OCI-LY3 (cell line): Measurements from ENCODE around the gene PPP6R3.

Experiments
- H2AFZ ChIP-seq: fragments of 200-600, 300-600 bp; shearing (Covaris generic); 2 replicates; pipeline ENCODE4 v1.6.0; 2014; ENCODE audit warnings: antibody characterized with exemption, low read depth, low read length
- H3K27ac ChIP-seq: fragments of 200-600, 300-600 bp; sonication (generic); 2 replicates; pipeline ENCODE4 v1.5.1; 2014; ENCODE audit warnings: mild to moderate bottlenecking, low read length, moderate library complexity, mixed read lengths
- H3K27me3 ChIP-seq: fragments of 200-600, 300-600 bp; sonication (generic); 2 replicates; pipeline ENCODE4 v1.6.1; 2014; ENCODE audit warnings: low read depth, low read length, mixed read lengths
- H3K36me3 ChIP-seq: fragments of 200-600, 300-600 bp; sonication (generic); replicated peaks from 2 replicates; pipeline ENCODE3; 2014; ENCODE audit warnings: low read depth, low read length, mixed read lengths
- H3K4me1 ChIP-seq: fragments of 300-600, 200-600 bp; sonication (generic); 2 replicates; pipeline ENCODE4 v1.6.1; 2014; ENCODE audit warnings: low read length, mixed read lengths
- H3K4me2 ChIP-seq: fragments of 200-600, 300-600 bp; sonication (generic); 2 replicates; pipeline ENCODE4 v1.6.1; 2014; ENCODE audit warnings: low read length, mixed read lengths
- H3K4me3 ChIP-seq: fragments of 300-600, 200-600 bp; sonication (generic); 2 replicates; pipeline ENCODE4 v1.5.1; 2014; ENCODE audit warnings: antibody characterized with exemption, mild to moderate bottlenecking, low read length, moderate library complexity
- H3K79me2 ChIP-seq: fragments of 300-600, 200-600 bp; shearing (Covaris generic); 2 replicates; pipeline ENCODE4 v1.6.1; 2014; ENCODE audit warnings: mild to moderate bottlenecking, low read length, mixed read lengths
- H3K9ac ChIP-seq: fragments of 300-600, 200-600 bp; shearing (Covaris generic); 2 replicates; pipeline ENCODE4 v1.6.0; 2014; ENCODE audit warnings: mild to moderate bottlenecking, low read length, moderate library complexity
- H3K9me3 ChIP-seq: fragments of 200-600, 300-600 bp; shearing (Covaris generic); 2 replicates; pipeline ENCODE4 v1.6.1; 2014; ENCODE audit warnings: low read length, mixed read lengths; ENCODE audit not compliant: insufficient read depth
- H4K20me1 ChIP-seq: fragments of 200-600, 300-600 bp; sonication (generic); 2 replicates; pipeline ENCODE4 v1.6.1; 2016; ENCODE audit warnings: low read length, mixed read lengths; ENCODE audit not compliant: insufficient read depth
- EZH2phosphoT487 ChIP-seq: fragments of 200-600 bp; shearing (Covaris generic); IDR thresholded peaks from 2 replicates; pipeline ENCODE4 v1.6.1; 2018; ENCODE audit warnings: antibody characterized with exemption, mixed run types, low read depth
- TF ChIP-seq, protein P1 (sequence below): fragments of 200-600, 300-600 bp; sonication (generic); IDR thresholded peaks from 2 replicates; pipeline ENCODE4 v1.5.1; 2014; ENCODE audit warnings: antibody characterized with exemption, low read length, low read depth

Gene PPP6R3

DNA sequence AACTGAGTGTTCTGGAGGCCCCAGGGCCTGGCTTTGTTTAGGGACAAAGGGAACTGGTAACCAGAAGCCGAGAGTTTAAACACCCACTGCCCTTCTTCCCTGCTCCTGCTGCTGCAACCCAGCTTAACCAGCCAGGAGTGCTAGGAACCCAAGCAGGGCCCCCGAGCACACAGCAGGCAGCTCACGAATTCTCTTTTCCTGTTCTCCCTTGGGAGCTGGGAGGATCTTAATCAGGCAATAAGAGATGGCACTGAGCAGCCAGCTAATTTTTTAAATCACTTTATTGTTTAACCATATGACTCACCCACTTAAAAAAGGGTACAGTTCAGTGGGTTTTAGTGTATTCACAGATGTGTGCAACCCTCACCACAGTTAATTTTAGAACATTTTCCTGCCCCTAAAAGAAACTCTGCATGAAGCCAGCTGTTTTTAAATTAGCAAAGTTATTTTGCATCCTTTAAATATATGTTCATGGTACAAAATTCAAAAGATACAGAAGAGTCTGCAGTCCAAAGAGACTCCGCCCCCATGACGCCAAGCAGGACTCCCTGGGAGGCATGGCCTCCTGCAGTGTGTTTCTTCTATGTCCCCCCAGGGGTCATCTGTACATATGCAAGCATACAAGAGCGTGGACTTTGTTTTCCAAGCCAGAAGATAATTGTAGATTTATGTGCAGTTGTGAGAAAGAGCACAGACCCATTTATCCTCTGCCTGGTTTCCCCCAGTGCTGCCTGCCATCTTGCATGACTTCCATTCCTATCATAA, 18.9 kb upstream of the PPP6R3 start:
- Histone ChIP-seq H3K4me1 (peaks cover 26% of the 10 kb centered on the region), H2AFZ (no peak overlapping the region), H3K9ac (no peak overlapping the region), H3K79me2 (no peaks in the 10 kb centered on the region), H3K4me3 (no peak overlapping the region), H3K4me2 (peak overlapping the region; percentile 35), H3K36me3 (peaks cover 12% of the 10 kb centered on the region), H3K27ac (peak overlapping the region; percentile 47), H3K9me3 (no peaks in the 10 kb centered on the region), H4K20me1 (no peaks in the 10 kb centered on the region), H3K27me3 (no peaks in the 10 kb centered on the region)
- TF ChIP-seq, protein P1, sequence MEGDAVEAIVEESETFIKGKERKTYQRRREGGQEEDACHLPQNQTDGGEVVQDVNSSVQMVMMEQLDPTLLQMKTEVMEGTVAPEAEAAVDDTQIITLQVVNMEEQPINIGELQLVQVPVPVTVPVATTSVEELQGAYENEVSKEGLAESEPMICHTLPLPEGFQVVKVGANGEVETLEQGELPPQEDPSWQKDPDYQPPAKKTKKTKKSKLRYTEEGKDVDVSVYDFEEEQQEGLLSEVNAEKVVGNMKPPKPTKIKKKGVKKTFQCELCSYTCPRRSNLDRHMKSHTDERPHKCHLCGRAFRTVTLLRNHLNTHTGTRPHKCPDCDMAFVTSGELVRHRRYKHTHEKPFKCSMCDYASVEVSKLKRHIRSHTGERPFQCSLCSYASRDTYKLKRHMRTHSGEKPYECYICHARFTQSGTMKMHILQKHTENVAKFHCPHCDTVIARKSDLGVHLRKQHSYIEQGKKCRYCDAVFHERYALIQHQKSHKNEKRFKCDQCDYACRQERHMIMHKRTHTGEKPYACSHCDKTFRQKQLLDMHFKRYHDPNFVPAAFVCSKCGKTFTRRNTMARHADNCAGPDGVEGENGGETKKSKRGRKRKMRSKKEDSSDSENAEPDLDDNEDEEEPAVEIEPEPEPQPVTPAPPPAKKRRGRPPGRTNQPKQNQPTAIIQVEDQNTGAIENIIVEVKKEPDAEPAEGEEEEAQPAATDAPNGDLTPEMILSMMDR, result no peak
- TF ChIP-seq EZH2phosphoT487, result no peak

DNA sequence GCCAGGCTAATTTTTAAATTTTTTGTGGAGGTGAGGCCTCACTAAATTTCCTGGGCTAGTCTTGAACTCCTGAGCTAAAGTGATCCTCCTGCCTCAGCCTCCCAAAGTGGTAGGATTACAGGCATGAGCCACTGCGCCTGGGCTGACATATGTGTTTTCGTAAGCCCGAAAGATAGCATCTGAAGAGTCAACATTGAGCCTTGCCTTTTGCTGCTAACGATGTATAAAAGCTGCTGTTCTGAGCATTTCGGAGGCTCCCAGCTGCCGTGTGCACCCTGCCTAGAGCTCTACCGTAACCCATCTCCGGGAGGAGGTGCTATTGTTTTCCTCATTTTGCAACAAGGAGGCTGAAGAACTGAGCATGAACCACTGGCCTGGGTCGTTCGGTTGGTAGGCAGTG, 18.1 kb upstream of the PPP6R3 start:
- TF ChIP-seq EZH2phosphoT487, result no peak
- TF ChIP-seq, protein P1, result no peak
- Histone ChIP-seq H3K36me3 (peaks cover 10% of the 10 kb centered on the region), H2AFZ (no peak overlapping the region), H3K4me2 (no peak overlapping the region), H3K27me3 (no peaks in the 10 kb centered on the region), H3K9ac (no peak overlapping the region), H3K79me2 (no peaks in the 10 kb centered on the region), H4K20me1 (no peaks in the 10 kb centered on the region), H3K27ac (no peak overlapping the region; the same call in 1 of the 2 replicates), H3K4me3 (no peak overlapping the region), H3K4me1 (peaks cover 26% of the 10 kb centered on the region), H3K9me3 (no peaks in the 10 kb centered on the region)

DNA sequence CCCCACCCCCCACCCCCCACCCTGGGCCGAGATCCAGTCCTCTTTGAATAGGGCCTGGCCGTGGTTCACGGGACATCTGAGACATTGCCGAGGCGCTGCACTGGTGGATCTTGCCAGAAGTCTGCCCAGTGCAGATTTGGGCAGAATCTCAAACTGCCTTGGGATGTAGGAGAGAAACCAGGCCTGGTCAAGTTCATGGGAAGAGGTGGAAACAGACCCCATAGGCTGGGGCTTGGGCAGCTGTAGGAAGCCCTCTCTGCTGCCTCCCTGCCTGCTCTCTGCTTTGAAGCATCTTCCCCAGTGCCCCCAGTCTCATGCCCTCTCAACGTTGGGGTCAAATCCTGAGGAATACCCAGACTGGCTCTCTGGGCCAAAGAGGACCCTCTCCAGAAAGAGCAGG, 16.0 kb upstream of the PPP6R3 start:
- Histone ChIP-seq H3K9me3 (no peaks in the 10 kb centered on the region), H3K4me2 (no peak overlapping the region), H3K27me3 (no peaks in the 10 kb centered on the region), H3K79me2 (no peaks in the 10 kb centered on the region), H3K4me1 (peaks cover 26% of the 10 kb centered on the region), H3K4me3 (no peak overlapping the region), H3K9ac (no peak overlapping the region), H3K27ac (no peak overlapping the region), H3K36me3 (peaks cover 18% of the 10 kb centered on the region), H2AFZ (no peak overlapping the region), H4K20me1 (no peaks in the 10 kb centered on the region)
- no peak for TF ChIP-seq EZH2phosphoT487
- TF ChIP-seq, protein P1, result no peak

DNA sequence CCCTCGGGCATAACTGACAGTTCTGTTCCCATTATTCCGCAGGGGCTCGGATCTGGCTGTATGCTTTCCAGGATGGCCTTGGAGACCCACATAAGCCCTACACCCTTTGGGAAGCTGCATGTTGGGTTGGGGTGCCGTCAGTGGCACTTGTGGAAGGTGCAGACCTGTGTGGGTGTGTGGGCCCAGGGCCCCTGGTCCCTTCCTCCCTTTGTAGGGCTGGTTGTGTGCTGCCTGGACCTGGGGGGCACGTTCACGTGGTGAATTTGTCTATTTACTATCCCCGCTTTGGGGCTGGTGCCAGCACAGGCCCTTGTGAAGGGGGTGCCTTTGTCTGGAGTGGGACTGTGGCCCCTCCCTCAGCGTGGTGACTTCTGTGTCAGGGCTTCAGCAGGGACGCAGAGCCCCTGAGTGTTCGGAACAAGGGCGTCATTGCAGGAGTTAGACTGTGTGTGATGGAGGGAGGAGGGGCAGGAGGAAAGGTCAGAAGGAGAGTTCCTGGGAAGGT, 15.0 kb upstream of the PPP6R3 start:
- Histone ChIP-seq H3K27ac (no peak overlapping the region), H2AFZ (no peak overlapping the region), H3K27me3 (no peaks in the 10 kb centered on the region), H3K4me1 (peaks cover 18% of the 10 kb centered on the region), H3K9me3 (no peaks in the 10 kb centered on the region), H4K20me1 (no peaks in the 10 kb centered on the region), H3K4me2 (no peak overlapping the region), H3K9ac (no peak overlapping the region), H3K79me2 (no peaks in the 10 kb centered on the region), H3K36me3 (peaks cover 22% of the 10 kb centered on the region), H3K4me3 (no peak overlapping the region)
- TF ChIP-seq, protein P1, result no peak
- TF ChIP-seq EZH2phosphoT487, result no peak
